CD4-positive, alpha-beta T cell (primary cell): Measurements from ENCODE around the gene C6orf89. TPM values are rescaled to one million over a fixed set of nuclear protein-coding genes. Genes with fewer than 3 reads are reported as not detected.

Experiments
- ATAC-seq: fragments of 200-7000 bp; cut with Tn5 transposase; one replicate; pipeline ENCODE4 v1.10.0; 2022; ENCODE audit warnings: mild to moderate bottlenecking; ENCODE audit not compliant: poor library complexity
- CTCF ChIA-PET: fragments of 350-600 bp; sonication (Branson Sonifier 250); formaldehyde crosslinking; loops from one replicate; lab custom pipeline; 2021; ENCODE audit warnings: antibody characterized with exemption, inconsistent platforms; lab: Charles Lee
- POLR2A ChIA-PET: fragments of 350-600 bp; sonication (Branson Sonifier 250); formaldehyde crosslinking; loops from one replicate; lab custom pipeline; 2021; ENCODE audit warnings: antibody characterized with exemption, inconsistent platforms; lab: Charles Lee
- DNase-seq, 14 experiments: peaks; one replicate each; pipeline ENCODE4 v3.0.0-alpha.2; 2013 to 2020; ENCODE audit warnings: mixed read lengths in 2 of 14
- H3K27ac ChIP-seq, 2 donors: one replicate each; pipeline versions ENCODE4 v1.5.1 to v1.7.0; 2013; ENCODE audit warnings: low read length in 2 of 2, low read depth in 1 of 2, mild to moderate bottlenecking in 1 of 2
- H3K27me3 ChIP-seq, 2 experiments: 1 replicate in 1 of 2; 2 replicates in 1 of 2; pipeline versions ENCODE4 v1.6.1 to v1.7.0; 2013; ENCODE audit warnings: low read length in 2 of 2, control low read depth in 1 of 2, mild to moderate bottlenecking in 1 of 2, moderate library complexity in 1 of 2; ENCODE audit not compliant: insufficient read depth in 2 of 2, control insufficient read depth in 1 of 2
- H3K36me3 ChIP-seq: one replicate; pipeline ENCODE4 v1.6.1; 2013; ENCODE audit warnings: low read length, control low read depth; ENCODE audit not compliant: insufficient read depth
- H3K4me1 ChIP-seq: one replicate; pipeline ENCODE4 v1.6.1; 2013; ENCODE audit warnings: low read length, control low read depth; ENCODE audit not compliant: insufficient read depth
- H3K4me3 ChIP-seq: one replicate; pipeline ENCODE4 v1.5.1; 2013; ENCODE audit warnings: mild to moderate bottlenecking, low read length, moderate library complexity
- H3K9me3 ChIP-seq, 2 experiments: 1 replicate in 1 of 2; 2 replicates in 1 of 2; pipeline versions ENCODE4 v1.6.1 to v1.7.0; 2013; ENCODE audit warnings: low read length in 2 of 2, mild to moderate bottlenecking in 2 of 2, control low read depth in 1 of 2, moderate library complexity in 1 of 2; ENCODE audit not compliant: control insufficient read depth in 1 of 2, insufficient read depth in 1 of 2
- H3K27ac Mint-ChIP-seq: one replicate; pipeline ENCODE4 v1.8.0; 2020; ENCODE audit warnings: mixed read lengths
- H3K27me3 Mint-ChIP-seq: one replicate; pipeline ENCODE4 v1.8.0; 2021; ENCODE audit warnings: mixed read lengths
- H3K36me3 Mint-ChIP-seq: one replicate; pipeline ENCODE4 v1.8.0; 2021; ENCODE audit warnings: low read depth, mixed read lengths
- H3K4me1 Mint-ChIP-seq: one replicate; pipeline ENCODE4 v1.8.0; 2021; ENCODE audit warnings: low read depth, mixed read lengths
- H3K4me3 Mint-ChIP-seq: one replicate; pipeline ENCODE4 v1.8.0; 2020; ENCODE audit warnings: mild to moderate bottlenecking, mixed read lengths
- H3K9me3 Mint-ChIP-seq: one replicate; pipeline ENCODE4 v1.8.0; 2020; ENCODE audit warnings: mixed read lengths
- intact Hi-C, 2 experiments: fragments of 100-400 bp; cut with DNase I in 1 of 2; cut with micrococcal nuclease in 1 of 2; formaldehyde crosslinking; loops; one replicate each; pipeline versions ENCODE4 v1.15.1 to v1.9.0; 2023 to 2025; cut with DNase I, micrococcal nuclease
- total RNA-seq, 174 experiments: library from RNA in 2 of 174; stranded (reverse) in 2 of 174; gene quantifications; one replicate each; pipeline ENCODE4 v1.2.3 and lab custom pipeline; 2021 to 2026
- TF ChIP-seq, protein P1 (sequence below): fragments of 200-600 bp; IDR thresholded peaks from one replicate; pipeline ENCODE4 v1.8.0; 2022; ENCODE audit warnings: antibody characterized with exemption, mild to moderate bottlenecking

Gene C6orf89
- total RNA-seq, 2 experiments from 2014 or later: 23.7 to 24.0 TPM

DNA sequence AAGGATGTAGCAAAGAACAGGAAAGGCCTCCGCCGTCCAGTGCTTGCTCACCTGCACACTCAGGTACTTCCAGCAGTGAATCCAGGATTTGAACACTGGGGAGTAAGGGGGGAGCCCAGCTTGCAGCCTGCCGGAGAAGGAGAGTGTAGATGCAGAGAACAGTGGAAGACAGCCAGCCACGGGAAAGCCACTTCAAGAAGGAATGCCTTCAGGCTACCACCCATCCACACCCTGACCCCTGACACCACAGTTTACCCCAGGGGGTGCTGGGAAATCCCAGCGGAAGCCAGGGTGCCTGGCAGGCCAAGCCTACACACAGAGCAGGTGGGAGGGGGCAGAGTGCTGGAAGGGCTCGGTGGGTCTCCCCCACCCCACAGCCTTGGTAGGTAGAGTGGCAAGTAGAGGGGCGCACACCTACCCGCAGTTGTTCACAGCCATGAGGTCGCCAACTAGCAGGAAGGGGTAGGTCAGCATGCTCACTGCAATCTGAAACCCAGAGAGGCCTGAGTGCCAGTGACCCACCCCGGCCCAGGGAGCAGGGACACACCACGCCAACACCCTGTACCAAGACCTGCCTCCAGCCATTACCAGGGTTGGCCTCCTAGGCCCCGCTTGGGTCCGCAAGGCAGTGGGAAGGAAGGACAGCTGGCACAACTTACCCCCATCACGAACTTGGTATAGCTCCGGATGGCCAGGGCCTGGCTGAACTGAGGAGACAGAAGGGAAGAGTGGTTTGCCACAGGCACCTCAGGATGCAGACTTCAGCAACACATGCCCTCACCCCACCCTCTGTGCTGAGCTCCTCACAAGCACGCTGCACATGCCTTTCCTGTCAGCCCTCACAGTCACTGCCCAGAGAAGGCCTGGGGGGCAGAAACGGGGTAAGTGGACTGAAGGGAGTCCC is 84.5 kb downstream of the C6orf89 start:
- Histone ChIP-seq H3K9me3 (no peaks in the 10 kb centered on the region), H3K4me3 (no peak overlapping the region), H3K4me1 (no peaks in the 10 kb centered on the region), H3K27me3 (no peaks in the 10 kb centered on the region), H3K36me3 (peaks cover 81% of the 10 kb centered on the region), H3K27ac (no peak overlapping the region)
- ATAC-seq: no peak
- no peak overlapping the region for H3K27ac Mint-ChIP-seq
- H3K4me1 Mint-ChIP-seq: peaks cover 12% of the 10 kb centered on the region
- H3K36me3 Mint-ChIP-seq: peaks cover 98% of the 10 kb centered on the region
- no peaks in the 10 kb centered on the region for H3K27me3 Mint-ChIP-seq
- intact Hi-C loops: no loop called here
- no peak overlapping the region for H3K4me3 Mint-ChIP-seq
- ChIA-PET CTCF (no interaction called here), POLR2A (interaction anchor here (1.0 to 1.1 kb wide), 2 partner anchors 16 kb away, joined by 3 read pairs; partner anchors contain the start of gene PI16)
- TF ChIP-seq, protein P1, sequence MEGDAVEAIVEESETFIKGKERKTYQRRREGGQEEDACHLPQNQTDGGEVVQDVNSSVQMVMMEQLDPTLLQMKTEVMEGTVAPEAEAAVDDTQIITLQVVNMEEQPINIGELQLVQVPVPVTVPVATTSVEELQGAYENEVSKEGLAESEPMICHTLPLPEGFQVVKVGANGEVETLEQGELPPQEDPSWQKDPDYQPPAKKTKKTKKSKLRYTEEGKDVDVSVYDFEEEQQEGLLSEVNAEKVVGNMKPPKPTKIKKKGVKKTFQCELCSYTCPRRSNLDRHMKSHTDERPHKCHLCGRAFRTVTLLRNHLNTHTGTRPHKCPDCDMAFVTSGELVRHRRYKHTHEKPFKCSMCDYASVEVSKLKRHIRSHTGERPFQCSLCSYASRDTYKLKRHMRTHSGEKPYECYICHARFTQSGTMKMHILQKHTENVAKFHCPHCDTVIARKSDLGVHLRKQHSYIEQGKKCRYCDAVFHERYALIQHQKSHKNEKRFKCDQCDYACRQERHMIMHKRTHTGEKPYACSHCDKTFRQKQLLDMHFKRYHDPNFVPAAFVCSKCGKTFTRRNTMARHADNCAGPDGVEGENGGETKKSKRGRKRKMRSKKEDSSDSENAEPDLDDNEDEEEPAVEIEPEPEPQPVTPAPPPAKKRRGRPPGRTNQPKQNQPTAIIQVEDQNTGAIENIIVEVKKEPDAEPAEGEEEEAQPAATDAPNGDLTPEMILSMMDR: no peak
- H3K9me3 Mint-ChIP-seq: no peaks in the 10 kb centered on the region
- DNase-seq: no peak

DNA sequence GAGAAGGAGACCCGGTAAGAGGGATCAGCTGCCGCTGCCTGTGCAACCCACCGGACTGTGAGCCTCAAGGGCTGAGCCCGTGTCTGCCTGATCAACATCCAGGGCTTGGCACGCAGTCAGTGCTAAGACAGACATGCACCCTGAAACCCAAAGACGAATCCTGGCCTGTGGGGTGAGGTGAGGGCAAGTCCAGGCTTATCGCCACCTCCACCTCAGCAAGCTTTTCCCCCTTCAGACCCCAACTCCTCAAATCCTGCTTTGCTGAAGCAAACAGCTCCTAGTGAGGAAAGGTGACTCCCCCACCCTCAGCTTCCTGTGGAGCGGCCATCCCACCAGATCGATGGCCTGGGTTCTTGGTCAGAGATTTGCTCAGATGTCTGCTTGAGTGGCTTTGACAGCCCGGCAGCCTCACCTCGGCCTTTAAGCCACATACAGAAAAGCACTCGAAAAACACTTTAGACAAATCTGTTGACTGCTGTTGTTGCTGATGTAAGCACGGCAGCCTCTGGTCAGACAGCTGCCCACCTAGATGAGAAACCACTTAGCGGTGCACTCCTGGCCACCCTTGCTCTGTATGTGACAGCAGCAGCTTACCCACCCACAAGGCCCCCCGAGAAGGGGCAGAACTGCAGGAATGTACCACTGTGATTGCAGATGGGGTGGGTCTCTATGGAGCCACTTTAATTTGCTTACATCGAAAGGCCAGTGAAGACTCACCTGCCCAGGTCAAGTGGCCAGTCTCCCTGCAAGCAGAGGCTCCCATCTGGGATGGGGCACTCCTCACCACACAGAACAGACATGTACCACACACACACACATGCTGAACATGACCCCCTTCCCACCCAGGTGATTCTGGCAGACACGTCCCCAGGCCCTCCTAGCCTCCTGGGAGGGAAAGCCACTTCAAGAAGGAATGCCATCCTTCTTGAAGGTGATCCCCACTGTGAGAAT is 85.4 kb downstream of the C6orf89 start:
- no peak for ATAC-seq
- CTCF ChIA-PET: no interaction called here
- H3K9me3 Mint-ChIP-seq: no peaks in the 10 kb centered on the region
- DNase-seq: no peak
- Histone ChIP-seq H3K4me3 (no peak overlapping the region), H3K36me3 (peaks cover 90% of the 10 kb centered on the region), H3K27me3 (no peaks in the 10 kb centered on the region), H3K27ac (no peak overlapping the region), H3K9me3 (no peaks in the 10 kb centered on the region), H3K4me1 (no peaks in the 10 kb centered on the region)
- H3K27me3 Mint-ChIP-seq: no peaks in the 10 kb centered on the region
- POLR2A ChIA-PET: interaction anchor here (1.1 kb wide), 1 partner anchor 17 kb away, joined by 3 read pairs; the partner anchor contains the start of gene PI16
- H3K36me3 Mint-ChIP-seq: peaks cover 100% of the 10 kb centered on the region
- H3K4me1 Mint-ChIP-seq: peaks cover 4% of the 10 kb centered on the region
- intact Hi-C loops: no loop called here
- H3K4me3 Mint-ChIP-seq: no peak overlapping the region
- no peak overlapping the region for H3K27ac Mint-ChIP-seq
- TF ChIP-seq, protein P1: no peak

DNA sequence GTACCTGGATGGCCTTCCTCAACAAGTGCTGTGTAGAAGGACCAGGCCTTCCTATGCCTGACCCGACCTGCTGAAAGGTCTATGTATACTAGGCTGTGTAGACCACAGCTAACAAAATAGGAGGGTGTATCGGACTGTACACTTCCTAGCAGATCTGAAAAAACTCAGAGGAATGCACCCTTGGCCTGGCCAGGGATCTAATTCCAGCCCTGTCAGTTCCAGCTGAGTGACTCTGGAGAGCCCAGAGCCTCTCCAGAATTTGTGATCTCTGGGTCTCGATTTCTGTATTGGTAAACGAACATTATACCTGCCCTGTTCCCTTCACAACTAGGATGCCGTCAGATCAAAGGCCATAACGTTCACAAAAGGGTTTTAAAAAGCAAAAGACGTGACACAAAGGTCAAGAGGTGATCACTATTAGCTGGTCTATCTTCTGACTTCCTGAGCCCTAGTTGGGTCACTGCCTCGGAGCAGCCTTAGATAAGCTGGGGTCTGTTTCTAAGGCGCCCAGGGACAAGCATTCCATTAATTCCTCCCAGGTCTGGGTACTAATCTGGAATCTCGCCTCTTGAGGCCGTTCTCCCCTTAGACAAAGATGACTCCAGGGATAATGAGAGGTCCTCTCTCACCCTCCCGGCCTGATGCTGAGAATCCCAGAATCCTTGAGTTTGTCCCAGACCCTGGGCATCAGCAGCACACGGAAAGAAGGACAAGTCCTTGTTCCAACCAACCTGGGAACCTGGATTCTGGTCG is 86.3 kb downstream of the C6orf89 start:
- H3K36me3 ChIP-seq: peaks cover 99% of the 10 kb centered on the region
- H3K9me3 Mint-ChIP-seq: no peaks in the 10 kb centered on the region
- H3K36me3 Mint-ChIP-seq: peaks cover 100% of the 10 kb centered on the region
- CTCF ChIA-PET: no interaction called here
- POLR2A ChIA-PET: no interaction called here
- no peaks in the 10 kb centered on the region for H3K27me3 ChIP-seq
- no peaks in the 10 kb centered on the region for H3K27me3 Mint-ChIP-seq
- DNase-seq (no peak), ATAC-seq (no peak)
- H3K4me3 ChIP-seq: no peak overlapping the region
- H3K27ac ChIP-seq: no peak overlapping the region
- H3K27ac Mint-ChIP-seq: no peak overlapping the region
- H3K4me1 Mint-ChIP-seq: no peaks in the 10 kb centered on the region
- H3K4me3 Mint-ChIP-seq: no peak overlapping the region
- H3K9me3 ChIP-seq: no peaks in the 10 kb centered on the region
- TF ChIP-seq, protein P1: no peak
- H3K4me1 ChIP-seq: no peaks in the 10 kb centered on the region
- intact Hi-C loops: no loop called here
